Measurements from ENCODE around the gene PDXK.
A peak's percentile ranks its signal among the peaks of the same experiment; 100 is the strongest.

Gene PDXK

DNA sequence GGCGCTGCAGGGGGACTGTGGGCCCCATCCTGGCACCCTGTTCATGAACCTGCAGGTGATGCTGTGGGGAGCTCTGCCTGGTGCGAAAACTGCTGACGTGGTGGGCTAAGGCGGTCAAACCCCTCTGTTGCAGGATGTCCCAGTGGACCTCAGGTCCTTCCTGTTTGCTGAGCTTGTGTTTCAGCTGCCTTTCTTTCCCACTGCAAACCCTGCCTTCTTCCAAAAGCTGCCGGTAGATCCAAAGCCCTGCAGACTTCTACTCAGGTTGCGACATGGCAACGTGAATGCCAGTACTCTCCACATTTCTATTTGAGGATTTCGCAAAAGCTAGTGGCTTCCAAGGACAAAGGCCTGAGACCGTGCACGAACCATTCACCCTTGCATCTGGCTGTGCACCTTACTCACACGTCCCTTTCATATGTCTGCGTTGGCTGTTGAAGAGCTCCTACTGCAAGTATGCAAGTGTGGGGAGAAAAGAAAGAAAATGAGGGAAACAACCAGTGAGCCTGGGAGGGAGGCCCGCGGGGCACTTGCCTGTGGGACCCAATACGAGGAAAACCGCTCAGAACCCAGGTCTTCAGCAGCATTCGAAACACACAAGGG is 64.3 kb downstream of the PDXK start:
- no peak for DNase-seq (ENCODE audit: low read depth)

- DNase-seq (ENCODE audit: low read depth), result no peak
Observed at GRCh38 chr21:43785134-43785533, 66.2 kb downstream of the PDXK start.

- no peak for DNase-seq (ENCODE audit: low read depth)
Observed at GRCh38 chr21:43786300-43786806, 67.4 kb downstream of the PDXK start.

- DNase-seq (ENCODE audit: low read depth), result no peak
Observed at GRCh38 chr21:43786807-43787440, 68.0 kb downstream of the PDXK start.

GRCh38 chr21:43789276-43790009 is 70.5 kb downstream of the PDXK start, which contains the start of gene RRP1:
Gene RRP1, plus strand, starts transcription at chr21:43789577. Its CDS starts 53 bp downstream, at chr21:43789630.
- DNase-seq (ENCODE audit: low read depth), result peak; percentile 19

GRCh38 chr21:43790010-43790524 is 71.1 kb downstream of the PDXK start:
- DNase-seq (ENCODE audit: low read depth), result no peak

DNA sequence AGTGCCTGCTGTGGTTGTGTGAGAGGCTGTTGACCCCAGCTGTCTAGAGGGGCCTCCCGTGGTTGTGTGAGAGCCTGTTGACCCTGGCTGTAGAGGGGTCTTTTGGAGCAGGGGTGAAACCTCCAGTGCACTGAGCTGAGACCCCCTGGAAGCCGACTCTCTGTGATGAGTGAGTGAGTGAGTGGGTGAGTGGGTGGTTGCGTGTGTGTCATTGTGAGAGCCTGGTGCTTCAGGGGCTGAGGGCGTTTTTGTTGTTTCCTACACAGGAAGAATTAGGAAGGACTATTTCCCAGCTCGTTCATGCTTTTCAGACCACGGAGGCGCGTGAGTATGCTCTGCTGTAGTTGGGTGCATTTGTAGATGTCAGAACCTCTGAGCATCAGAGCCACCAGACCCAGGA is 73.5 kb downstream of the PDXK start:
- DNase-seq (ENCODE audit: low read depth), result no peak

DNA sequence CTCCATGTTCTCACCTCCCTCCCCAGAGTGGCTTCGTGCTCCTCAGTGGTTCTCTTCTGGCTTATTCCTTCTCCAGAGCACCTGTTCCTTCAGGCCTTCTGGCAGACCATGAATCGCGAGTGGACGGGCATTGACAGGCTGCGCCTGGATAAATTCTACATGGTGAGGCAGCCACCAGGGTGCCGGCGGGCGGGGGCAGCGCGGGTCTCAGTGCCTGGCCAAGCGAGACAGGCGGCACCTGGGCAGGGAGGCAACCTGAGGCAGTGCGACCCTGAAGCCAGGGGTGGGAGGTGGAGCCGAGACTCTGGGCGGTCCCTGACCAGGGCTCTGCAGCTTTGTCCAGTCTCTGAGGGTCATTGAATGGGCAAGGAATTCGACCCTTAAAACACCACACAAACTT is 74.3 kb downstream of the PDXK start:
- no peak for DNase-seq (ENCODE audit: low read depth)

GRCh38 chr21:43794311-43794710 is 75.4 kb downstream of the PDXK start:
- no peak for DNase-seq (ENCODE audit: low read depth)

- DNase-seq (ENCODE audit: low read depth), result no peak
Observed at GRCh38 chr21:43794857-43795256, 75.9 kb downstream of the PDXK start.

DNA sequence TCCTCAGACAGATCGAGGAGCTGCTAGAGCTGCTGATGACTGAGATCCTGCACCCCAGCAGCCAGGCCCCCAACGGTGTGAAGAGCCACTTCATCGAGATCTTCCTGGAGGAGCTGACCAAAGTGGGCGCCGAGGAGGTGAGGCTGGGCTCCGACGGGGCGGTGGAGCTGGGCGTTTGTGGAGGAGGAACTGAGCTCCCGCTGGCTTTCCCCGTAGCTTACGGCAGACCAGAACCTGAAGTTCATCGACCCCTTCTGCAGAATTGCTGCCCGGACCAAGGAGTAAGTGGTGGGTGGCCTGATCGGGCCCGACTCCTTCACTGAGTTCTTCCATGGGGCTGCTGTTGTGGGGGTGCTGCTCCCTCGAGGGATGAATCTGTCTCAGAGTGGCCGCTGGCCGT is 78.5 kb downstream of the PDXK start:
- DNase-seq (ENCODE audit: low read depth), result no peak

GRCh38 chr21:43797925-43798715 is 79.2 kb downstream of the PDXK start:
- DNase-seq (ENCODE audit: low read depth), result no peak

DNA sequence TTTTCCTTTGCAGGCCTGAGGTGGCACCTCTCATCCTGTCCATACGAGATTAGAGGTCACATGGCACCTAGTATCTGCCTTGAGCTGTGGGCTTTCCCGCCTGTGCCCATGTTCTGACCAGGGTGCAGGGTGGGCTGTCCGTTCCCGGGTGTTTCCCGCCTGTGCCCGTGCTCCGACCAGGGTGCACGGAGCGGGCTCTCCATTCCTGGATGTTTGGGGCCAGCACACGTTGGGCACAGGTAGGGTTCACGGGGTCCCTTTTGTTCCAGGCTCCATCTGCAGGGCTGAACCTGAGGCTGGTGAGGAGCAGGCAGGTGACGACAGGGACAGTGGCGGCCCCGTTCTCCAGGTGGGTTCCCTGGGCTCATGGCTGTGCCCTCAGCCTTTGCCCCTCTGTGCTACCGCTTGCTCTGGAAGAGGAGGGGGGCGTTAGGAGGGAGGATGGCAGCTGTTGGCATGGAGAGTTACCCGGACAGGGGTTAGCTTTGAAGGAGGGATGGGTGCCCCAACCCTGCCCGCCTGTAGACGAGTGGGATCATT is 80.4 kb downstream of the PDXK start:
- no peak for DNase-seq (ENCODE audit: low read depth)

DNA sequence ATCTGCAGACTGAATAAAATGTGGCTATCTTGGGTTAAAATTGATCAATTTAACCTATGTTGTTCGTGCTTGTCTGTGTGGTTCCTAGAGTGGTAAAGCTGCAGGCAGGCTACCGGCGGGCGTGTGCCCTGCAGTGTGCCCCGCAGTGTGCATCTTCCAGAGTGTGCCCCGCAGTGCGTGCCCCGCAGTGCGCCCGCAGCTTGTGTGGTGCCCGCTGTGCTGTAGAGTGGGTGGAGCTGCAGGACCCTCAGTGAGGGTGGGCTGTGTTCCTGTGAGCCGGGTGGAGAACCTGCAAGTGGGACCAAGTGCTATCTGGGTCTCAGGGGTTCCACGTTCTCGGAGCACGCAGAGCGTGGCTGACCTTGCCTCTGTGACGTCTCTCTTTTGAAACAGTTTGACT is 81.2 kb downstream of the PDXK start:
- no peak for DNase-seq (ENCODE audit: low read depth)

DNA sequence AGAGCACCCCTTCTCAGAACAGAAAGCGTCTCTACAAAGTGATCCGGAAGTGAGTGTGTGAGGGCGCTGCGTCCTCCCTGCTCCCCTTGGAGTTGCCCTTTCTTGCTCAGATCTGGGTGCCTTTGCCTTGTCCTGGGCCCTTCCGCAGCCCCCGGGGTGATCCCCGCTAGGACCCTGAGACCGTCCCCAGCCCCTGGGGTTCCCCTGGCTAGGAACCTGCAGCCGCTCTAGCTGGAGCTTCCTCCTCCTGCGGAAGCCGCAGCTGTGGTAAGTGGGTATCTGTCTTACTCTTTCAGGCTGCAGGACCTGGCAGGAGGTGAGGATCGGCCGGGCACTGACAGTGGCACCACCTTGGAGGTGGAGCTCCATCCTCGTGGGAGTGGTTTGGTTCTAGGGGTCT is 81.6 kb downstream of the PDXK start:
- no peak for DNase-seq (ENCODE audit: low read depth)

DNA sequence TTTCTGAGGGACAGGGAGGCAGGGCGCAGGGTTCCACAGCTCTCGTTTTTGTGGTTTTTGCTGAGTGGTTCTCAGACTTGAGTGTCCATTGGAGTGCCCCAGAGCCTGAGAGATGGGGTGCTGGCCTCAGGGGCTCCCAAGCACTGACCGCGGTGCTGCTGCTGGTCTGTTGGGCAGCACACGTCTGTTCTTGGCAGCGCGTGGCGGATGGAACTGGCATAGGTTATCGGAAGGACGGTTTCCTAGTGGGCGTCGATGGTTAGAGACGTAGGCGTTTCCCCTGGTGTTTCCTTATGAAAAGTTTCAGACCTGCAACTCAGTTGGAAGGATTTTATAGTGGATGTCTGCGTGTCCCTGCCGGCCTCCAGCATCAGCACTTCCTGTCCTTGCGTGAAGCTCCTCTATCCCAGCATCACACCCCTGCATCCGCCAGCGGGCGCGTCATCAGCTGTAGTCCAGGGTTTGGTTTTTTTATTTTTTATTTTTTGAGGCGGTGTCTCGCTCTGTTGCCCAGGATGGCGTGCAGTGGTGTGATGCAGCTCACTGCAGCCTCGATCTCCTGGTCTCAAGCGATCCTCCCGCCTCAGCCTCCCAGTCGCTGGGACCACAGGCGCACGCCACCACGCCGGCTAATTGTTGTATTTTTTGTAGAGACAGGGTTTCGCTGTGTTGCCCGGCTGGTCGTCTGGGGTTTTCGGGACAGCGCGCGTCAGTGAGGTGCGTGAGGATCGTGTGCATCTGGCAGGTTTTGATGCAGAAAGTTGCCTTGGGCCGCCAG is 82.3 kb downstream of the PDXK start:
- no peak for DNase-seq (ENCODE audit: low read depth)

DNA sequence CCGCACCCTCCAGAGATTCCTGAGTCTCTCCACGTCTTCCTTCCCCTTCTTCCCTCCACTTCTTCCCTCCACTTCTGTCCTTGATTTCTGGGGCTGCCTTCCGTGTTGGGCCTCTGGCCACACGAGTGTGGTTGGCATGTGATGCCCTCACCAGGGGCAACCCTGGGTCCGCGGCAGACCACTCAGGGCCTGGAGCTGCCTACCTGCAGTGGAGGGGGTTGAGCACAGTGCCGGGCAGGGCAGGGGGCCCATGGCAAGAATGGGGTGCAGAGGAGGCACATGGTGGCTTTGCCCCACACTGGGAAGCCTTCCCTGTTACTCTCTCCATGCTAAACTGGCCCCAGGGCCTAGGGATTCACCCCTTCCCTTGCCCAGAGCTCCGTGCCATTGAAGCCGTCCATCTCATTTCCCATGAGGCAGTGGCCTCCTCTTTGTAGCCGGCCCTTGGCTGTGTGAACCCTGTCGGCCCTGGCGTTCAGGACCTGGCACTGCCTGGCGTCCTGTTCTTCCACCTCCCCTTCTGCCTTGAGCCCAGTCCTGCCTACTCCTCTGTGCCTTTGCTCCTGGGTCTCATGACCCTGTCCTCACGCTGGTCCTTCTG is 83.9 kb downstream of the PDXK start:
- DNase-seq (ENCODE audit: low read depth), result no peak

DNA sequence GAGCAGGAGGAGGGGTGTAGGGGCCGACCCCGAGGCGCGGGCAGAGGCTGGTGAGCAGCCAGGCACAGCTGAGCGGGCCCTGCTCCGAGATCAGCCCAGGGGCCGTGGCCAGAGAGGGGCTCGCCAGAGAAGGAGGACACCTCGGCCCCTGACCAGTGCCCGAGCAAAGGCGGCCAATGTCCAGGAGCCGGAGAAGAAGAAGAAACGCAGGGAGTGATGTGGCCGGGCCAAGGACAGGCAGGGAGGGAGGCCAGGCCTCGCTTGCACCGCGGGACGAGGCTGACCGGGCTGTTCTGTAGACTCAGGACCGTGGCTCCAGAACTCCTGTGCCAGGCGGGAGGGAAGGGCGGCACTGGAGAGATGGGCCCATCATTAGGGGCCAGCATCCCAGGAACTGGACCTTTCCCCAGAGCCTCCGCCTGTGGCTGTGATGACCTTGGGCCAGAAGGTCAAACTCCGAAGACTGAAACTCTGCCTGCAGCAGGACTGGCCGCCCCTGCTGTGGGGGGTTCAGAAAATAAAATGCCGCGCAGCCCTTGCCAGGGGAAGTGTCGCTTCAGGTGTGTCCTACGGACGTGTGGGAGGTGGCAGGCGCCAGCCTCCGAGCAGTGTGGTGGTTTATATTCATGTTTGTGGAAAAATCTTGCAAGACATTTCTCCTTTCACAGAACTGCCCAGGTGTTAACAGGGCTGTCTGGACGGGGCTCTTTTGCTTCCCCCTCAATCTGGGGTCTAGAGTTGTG is 84.8 kb downstream of the PDXK start:
- no peak for DNase-seq (ENCODE audit: low read depth)

DNA sequence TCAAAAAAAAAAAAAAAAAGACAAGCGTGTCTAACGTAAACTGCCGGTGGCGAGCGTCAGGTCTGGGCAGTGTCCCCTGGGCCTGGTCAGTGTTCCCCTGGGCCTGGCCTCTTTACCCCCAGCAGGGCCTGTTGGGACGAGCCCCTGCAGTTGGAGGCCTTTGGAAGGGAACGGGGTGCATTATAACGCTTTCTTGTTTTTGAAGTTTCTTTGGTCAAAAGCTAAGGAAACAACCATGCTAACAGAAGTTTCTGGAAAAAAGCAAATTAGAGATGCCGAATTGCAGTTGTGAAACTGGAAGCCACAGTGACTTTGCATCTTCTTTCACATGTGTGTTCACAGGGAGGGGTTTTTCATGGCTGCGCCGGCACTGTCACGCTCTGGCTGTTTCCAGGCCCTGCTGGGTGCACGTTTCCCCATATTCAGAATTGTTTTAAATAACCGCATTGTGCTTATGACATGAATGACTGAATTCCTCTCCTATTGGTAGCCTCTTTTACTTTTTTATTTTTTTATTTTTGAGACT is 86.4 kb downstream of the PDXK start:
- DNase-seq (ENCODE audit: low read depth), result no peak

Data from non-pigmented ciliary epithelial cell (primary cell).